ENCODE data around the gene RHEBL1.

DNA sequence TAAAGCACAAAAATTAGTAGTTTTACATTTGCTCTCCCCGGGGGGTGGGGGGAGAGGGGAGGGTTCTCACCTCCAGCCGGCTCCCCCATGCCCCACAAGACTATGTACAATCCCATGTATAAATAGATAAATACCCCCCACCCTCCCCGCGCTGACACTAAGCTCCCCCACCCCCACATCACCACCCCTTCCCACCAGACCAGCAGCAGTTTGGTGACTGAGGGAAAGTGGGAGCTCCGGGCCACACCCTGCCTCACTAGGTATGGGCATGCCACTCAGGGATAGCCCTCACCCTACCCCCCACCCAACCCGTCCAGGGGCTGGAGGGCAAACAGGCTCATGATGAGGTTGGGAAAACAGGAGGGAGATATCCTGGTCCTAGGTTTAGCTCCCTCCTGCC, 49.3 kb downstream of the RHEBL1 start:
- no peak for TF ChIP-seq L3MBTL2 (conservative IDR thresholded peaks at IDR 0.05)
- no peak for TF ChIP-seq FOXK2 (IDR thresholded peaks at IDR 0.05)
- TF ChIP-seq, protein P1, sequence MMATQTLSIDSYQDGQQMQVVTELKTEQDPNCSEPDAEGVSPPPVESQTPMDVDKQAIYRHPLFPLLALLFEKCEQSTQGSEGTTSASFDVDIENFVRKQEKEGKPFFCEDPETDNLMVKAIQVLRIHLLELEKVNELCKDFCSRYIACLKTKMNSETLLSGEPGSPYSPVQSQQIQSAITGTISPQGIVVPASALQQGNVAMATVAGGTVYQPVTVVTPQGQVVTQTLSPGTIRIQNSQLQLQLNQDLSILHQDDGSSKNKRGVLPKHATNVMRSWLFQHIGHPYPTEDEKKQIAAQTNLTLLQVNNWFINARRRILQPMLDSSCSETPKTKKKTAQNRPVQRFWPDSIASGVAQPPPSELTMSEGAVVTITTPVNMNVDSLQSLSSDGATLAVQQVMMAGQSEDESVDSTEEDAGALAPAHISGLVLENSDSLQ (IDR thresholded peaks at IDR 0.05) = no peak
- no peak for TF ChIP-seq FOXM1 (IDR thresholded peaks at IDR 0.05; ENCODE audit: borderline replicate concordance)
- TF ChIP-seq ZNF384 (IDR thresholded peaks at IDR 0.05) = no peak
- TF ChIP-seq ARNT (IDR thresholded peaks at IDR 0.05) = no peak
- no peak for TF ChIP-seq SP1 (IDR thresholded peaks at IDR 0.05)
- no peak for TF ChIP-seq TARDBP (IDR thresholded peaks at IDR 0.05)
- TF ChIP-seq SUZ12 (IDR thresholded peaks at IDR 0.05) = no peak
- no peak for TF ChIP-seq ELF4 (IDR thresholded peaks at IDR 0.05)
- no peak for TF ChIP-seq CTBP1 (IDR thresholded peaks at IDR 0.05; ENCODE audit: borderline replicate concordance)

Measured in HEK293T (cell line).